ENCODE measurements around the gene RRP12.
A peak's percentile ranks its signal among the peaks of the same experiment; 100 is the strongest.

The RRP12 gene, protein sequence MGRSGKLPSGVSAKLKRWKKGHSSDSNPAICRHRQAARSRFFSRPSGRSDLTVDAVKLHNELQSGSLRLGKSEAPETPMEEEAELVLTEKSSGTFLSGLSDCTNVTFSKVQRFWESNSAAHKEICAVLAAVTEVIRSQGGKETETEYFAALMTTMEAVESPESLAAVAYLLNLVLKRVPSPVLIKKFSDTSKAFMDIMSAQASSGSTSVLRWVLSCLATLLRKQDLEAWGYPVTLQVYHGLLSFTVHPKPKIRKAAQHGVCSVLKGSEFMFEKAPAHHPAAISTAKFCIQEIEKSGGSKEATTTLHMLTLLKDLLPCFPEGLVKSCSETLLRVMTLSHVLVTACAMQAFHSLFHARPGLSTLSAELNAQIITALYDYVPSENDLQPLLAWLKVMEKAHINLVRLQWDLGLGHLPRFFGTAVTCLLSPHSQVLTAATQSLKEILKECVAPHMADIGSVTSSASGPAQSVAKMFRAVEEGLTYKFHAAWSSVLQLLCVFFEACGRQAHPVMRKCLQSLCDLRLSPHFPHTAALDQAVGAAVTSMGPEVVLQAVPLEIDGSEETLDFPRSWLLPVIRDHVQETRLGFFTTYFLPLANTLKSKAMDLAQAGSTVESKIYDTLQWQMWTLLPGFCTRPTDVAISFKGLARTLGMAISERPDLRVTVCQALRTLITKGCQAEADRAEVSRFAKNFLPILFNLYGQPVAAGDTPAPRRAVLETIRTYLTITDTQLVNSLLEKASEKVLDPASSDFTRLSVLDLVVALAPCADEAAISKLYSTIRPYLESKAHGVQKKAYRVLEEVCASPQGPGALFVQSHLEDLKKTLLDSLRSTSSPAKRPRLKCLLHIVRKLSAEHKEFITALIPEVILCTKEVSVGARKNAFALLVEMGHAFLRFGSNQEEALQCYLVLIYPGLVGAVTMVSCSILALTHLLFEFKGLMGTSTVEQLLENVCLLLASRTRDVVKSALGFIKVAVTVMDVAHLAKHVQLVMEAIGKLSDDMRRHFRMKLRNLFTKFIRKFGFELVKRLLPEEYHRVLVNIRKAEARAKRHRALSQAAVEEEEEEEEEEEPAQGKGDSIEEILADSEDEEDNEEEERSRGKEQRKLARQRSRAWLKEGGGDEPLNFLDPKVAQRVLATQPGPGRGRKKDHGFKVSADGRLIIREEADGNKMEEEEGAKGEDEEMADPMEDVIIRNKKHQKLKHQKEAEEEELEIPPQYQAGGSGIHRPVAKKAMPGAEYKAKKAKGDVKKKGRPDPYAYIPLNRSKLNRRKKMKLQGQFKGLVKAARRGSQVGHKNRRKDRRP (N-terminal part only)

DNA sequence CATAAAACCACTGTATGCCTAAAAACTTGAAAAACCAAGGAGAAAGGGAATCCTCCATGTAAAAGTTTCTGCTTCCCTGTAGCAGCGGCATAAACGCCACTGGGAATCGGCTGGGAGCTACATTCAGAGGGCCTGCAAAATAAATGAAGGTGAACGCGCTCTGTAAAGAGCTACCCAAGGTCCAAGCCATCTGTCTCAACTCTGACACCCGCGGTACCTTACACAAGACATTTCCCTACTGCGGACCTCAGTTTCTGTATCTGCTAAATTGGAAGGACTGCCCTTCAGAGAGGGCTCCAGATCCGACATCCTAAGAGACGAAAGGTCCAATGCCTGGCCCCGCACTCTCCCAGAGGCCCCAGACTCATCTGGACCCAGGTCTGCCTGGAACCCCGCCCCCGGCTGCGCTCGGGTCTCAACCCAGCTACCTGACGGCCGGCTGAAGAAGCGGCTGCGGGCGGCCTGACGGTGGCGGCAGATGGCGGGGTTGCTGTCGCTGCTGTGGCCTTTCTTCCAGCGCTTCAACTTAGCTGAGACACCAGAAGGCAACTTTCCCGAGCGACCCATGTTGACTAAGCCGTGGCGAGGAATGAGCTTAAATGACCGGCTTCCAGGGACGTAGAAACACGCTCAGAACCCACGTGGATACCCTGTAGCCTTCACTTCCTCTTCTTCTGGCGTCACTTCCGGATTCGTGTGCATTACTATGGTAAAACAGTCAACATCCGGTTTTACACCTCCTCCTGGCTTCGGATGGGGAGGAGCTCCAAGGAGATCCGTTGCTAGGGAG, at the start of gene RRP12:
RRP12 (minus strand) TSS at position 676 of the 790 bp plus-strand sequence; CDS start at position 567, 109 bp downstream.
- DNase-seq (ENCODE audit: low spot score in 2 of 2) (peak; percentile 56 to 87), ATAC-seq (replicated peaks; ENCODE audit: extremely low read depth, poor library complexity, severe bottlenecking) (peak; percentile 98)
- Mint-ChIP-seq H3K27me3 (no peaks in the 10 kb centered on the region), H3K36me3 (ENCODE audit: insufficient read depth) (peaks cover 20% of the 10 kb centered on the region), H3K4me3 (peak within 1 kb of the TSS; percentile 94), H3K27ac (ENCODE audit: low read depth) (peak within 1 kb of the TSS; percentile 89), H3K4me1 (peaks cover 8% of the 10 kb centered on the region), H3K9me3 (no peaks in the 10 kb centered on the region)

DNA sequence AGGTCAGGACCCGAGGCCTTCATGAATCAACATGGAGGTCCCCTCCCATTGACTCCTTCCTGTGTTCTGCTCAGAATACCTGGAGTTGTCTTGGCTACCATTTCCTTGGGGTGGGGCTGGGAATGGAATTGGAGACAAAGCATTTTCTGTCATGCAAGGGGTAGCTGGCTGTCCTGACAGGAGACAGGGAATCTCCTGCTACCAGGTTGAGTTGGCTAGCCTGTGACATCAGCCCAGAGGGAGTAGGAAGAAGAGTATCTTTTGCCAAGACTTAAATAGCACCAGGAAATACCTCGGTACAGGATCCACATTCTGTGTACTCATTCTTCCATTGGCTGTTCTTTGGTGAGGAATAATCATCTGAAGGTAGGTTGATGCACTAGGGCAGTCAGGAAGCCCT, 49.7 kb upstream of the RRP12 start:
- Mint-ChIP-seq H3K9me3 (no peaks in the 10 kb centered on the region), H3K27ac (ENCODE audit: low read depth) (no peak overlapping the region), H3K36me3 (ENCODE audit: insufficient read depth) (peaks cover 8% of the 10 kb centered on the region), H3K4me3 (no peak overlapping the region), H3K27me3 (no peaks in the 10 kb centered on the region), H3K4me1 (peaks cover 46% of the 10 kb centered on the region)
- DNase-seq (ENCODE audit: low spot score in 2 of 2): no peak
- ATAC-seq (replicated peaks; ENCODE audit: extremely low read depth, poor library complexity, severe bottlenecking): no peak

DNA sequence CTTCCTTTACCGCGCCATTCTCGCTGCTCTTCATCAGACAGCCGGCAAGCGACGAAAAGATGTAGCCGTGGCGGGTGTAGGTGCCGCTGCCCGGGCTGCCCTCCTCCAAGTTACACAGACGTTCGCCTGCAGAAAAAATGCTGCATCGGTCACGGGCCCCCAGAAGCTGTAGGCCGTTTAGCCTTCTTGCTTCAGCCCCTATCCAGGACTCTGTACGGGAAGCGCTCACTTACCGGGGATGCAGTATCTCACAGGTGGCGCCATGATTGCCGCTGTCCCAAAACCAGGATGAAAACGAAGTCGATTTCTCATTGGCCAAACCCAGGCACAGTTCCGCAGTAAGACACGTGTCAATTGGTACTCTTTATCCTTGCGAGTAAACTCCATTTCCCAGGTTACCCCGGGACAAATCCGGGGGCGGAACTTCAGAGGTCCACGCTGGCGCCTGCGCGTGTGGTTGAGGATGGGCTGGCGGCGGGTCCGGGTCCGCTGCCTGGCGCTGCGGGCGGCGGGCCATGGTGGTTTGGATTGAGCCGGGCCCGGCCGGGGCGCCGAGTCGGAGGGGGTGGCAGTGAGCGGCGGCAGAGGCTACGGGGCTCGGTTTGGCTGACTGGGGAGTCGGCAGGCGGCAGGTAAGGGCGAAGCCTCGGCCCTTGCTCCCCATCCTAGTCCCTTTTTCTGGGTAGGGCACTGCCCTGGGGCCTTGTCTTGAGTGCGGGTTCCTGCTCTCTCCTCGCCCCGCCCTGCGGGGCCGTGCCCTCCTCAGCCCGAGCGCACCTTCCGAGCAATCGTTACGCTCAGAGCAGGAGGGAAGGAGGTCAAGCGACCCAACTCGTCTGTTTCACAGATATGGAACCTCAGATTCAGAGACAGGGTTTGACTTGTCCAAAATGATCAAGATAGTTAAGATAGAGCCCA, 44.8 kb upstream of the RRP12 start, which contains the start of the genes EXOSC1 and ZDHHC16:
EXOSC1 (minus strand) TSS at position 285 of the 918 bp plus-strand sequence; CDS start at position 264, 21 bp downstream.
ZDHHC16 (plus strand) TSS at position 454 of the 918 bp plus-strand sequence. CDS start 5,501 bp downstream, outside the sequence.
- Mint-ChIP-seq H3K27ac (ENCODE audit: low read depth) (peak within 1 kb of the TSS; percentile 93), H3K9me3 (no peaks in the 10 kb centered on the region), H3K27me3 (no peaks in the 10 kb centered on the region), H3K4me3 (peak within 1 kb of the TSS; percentile 98), H3K36me3 (ENCODE audit: insufficient read depth) (peaks cover 21% of the 10 kb centered on the region), H3K4me1 (peaks cover 52% of the 10 kb centered on the region)
- peak; percentile 98 for ATAC-seq (replicated peaks; ENCODE audit: extremely low read depth, poor library complexity, severe bottlenecking)
- peak; percentile 71 to 81 for DNase-seq (ENCODE audit: low spot score in 2 of 2)

DNA sequence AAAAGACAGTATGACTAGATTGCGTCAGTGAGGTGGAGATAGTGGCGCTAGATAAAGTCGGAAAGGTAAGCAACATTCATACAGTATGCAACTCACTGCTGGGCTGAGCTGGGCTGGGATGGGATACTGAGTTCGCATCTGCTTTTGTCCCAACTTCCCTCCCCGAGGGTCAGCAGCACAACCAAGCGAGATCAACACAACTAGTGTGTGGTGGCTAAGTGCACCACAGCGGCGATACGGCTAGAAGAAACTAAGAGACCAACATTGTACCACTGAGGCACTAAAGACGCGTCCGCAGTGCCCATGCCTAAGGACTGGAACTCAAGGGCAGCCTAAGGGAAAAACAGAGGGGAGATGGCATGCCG, 44.2 kb upstream of the RRP12 start:
- DNase-seq (ENCODE audit: low spot score in 2 of 2): no peak
- peaks cover 27% of the 10 kb centered on the region for H3K36me3 Mint-ChIP-seq (ENCODE audit: insufficient read depth)
- H3K4me1 Mint-ChIP-seq: peaks cover 46% of the 10 kb centered on the region

DNA sequence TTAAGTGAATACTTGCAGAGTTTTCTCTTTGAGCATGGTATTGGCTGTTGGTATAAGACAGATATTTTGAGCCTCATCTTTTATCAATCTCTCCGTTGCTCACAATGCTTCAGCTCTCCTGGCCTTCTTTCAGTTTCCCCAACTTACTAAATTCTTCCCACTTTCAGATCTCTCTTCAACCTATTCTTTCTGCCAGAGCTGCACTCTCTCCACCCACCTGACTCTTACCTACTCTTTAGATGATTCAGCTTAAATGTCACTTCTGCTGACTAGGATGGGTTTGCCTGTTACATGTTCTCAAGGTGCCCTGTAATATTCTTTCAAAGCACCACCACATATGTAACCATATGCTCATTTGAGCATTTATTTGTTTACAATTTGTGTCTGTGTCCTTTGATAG, 43.1 kb upstream of the RRP12 start:
- ATAC-seq (replicated peaks; ENCODE audit: extremely low read depth, poor library complexity, severe bottlenecking): no peak
- peak overlapping the region; percentile 93 for H3K27ac Mint-ChIP-seq (ENCODE audit: low read depth)

More for the DNA sequence above, 44.2 kb upstream of the RRP12 start:
- H3K27me3 Mint-ChIP-seq: no peaks in the 10 kb centered on the region
- peak overlapping the region; percentile 93 for H3K27ac Mint-ChIP-seq (ENCODE audit: low read depth)
- H3K9me3 Mint-ChIP-seq: no peaks in the 10 kb centered on the region
- peak; percentile 1 for ATAC-seq (replicated peaks; ENCODE audit: extremely low read depth, poor library complexity, severe bottlenecking)
- peak overlapping the region; percentile 98 for H3K4me3 Mint-ChIP-seq

DNA sequence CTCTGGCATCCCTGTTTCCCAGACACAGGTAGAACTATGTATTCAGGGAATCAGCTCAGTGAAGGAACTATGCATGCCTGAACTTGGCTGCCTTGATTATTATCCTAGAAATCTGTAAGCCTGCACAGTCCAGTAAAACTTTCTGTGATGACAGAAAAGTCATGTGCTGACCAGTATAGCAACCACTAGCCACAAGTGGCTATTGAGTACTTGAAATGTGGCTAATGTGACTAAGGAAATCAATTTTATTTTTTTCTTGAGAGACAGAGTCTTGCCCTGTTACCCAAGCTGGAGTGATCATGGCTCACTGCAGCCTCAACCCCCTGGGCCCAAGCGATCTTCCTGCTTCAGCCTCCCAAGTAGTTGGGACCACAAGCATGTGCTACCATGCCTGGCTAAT, 41.1 kb upstream of the RRP12 start:
- Mint-ChIP-seq H3K27ac (ENCODE audit: low read depth) (no peak overlapping the region), H3K4me1 (peaks cover 28% of the 10 kb centered on the region), H3K36me3 (ENCODE audit: insufficient read depth) (peaks cover 46% of the 10 kb centered on the region), H3K27me3 (no peaks in the 10 kb centered on the region), H3K9me3 (no peaks in the 10 kb centered on the region), H3K4me3 (no peak overlapping the region)
- DNase-seq (ENCODE audit: low spot score in 2 of 2) (no peak), ATAC-seq (replicated peaks; ENCODE audit: extremely low read depth, poor library complexity, severe bottlenecking) (no peak)

More for the DNA sequence above, 43.1 kb upstream of the RRP12 start:
- Mint-ChIP-seq H3K27me3 (no peaks in the 10 kb centered on the region), H3K4me1 (peaks cover 42% of the 10 kb centered on the region), H3K9me3 (no peaks in the 10 kb centered on the region), H3K36me3 (ENCODE audit: insufficient read depth) (peaks cover 34% of the 10 kb centered on the region), H3K4me3 (no peak overlapping the region)
- no peak for DNase-seq (ENCODE audit: low spot score in 2 of 2)

DNA sequence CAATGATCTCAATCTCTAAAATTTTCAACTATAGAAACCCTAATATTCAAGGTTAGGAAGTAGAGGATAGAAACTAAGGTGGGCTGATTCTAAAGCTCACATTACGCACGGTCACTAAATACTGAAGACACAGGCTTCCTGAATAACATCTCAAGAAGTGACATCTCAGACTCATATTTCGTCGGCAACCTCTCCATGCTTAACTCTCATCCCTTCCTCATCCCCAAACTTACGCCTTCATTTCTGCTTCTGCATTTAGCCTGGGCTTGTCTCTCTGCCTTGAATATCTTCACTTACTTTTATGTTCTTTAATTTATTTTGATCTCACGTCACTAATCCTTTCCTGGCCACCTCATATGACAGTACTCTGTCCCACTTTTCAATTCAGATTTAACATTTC, 34.1 kb upstream of the RRP12 start:
- Mint-ChIP-seq H3K4me3 (no peak overlapping the region), H3K4me1 (no peaks in the 10 kb centered on the region), H3K27ac (ENCODE audit: low read depth) (peak overlapping the region; percentile 27), H3K9me3 (no peaks in the 10 kb centered on the region), H3K27me3 (no peaks in the 10 kb centered on the region), H3K36me3 (ENCODE audit: insufficient read depth) (peaks cover 63% of the 10 kb centered on the region)
- no peak for ATAC-seq (replicated peaks; ENCODE audit: extremely low read depth, poor library complexity, severe bottlenecking)
- no peak for DNase-seq (ENCODE audit: low spot score in 2 of 2)

DNA sequence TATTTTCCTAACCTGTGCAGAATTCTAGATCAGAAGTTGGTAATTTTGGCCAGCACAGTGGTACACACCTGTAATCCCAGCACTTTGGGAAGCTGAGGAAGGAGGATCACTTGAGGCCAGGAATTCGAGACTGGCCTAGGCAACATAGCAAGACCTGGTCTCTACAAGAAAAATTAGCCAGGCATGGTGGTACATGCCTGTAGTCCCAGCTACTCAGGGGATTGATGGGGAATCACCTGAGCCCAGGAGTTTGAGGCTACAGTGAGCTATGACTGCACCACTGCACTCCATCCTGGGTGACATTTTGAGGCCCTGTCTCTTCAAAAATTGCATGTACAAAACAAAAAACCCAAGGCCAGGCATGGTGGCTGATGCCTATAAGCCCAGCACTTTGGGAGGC, 33.4 kb upstream of the RRP12 start:
- Mint-ChIP-seq H3K9me3 (no peaks in the 10 kb centered on the region), H3K27me3 (no peaks in the 10 kb centered on the region), H3K36me3 (ENCODE audit: insufficient read depth) (peaks cover 65% of the 10 kb centered on the region), H3K27ac (ENCODE audit: low read depth) (no peak overlapping the region), H3K4me1 (no peaks in the 10 kb centered on the region), H3K4me3 (no peak overlapping the region)
- no peak for ATAC-seq (replicated peaks; ENCODE audit: extremely low read depth, poor library complexity, severe bottlenecking)
- no peak for DNase-seq (ENCODE audit: low spot score in 2 of 2)

DNA sequence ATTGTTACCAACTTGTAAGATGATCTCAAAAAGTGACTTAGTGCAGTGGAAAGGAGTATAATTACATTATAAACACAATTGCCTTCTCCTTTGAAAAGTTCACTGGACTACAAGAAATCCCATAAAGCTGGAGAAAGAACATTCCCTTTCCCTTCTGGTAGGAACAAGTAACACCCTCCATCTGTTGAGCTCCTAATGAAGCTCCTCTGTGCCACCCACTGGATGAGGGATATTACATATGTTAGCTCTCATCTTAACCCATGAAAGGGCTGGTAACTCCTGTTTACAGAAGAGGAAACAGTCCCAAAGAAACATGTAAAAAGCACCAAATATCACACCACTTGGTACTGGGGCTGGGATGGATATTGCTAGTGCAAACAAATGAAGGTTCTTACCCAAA, 32.9 kb upstream of the RRP12 start:
- no peak overlapping the region for H3K27ac Mint-ChIP-seq (ENCODE audit: low read depth)

DNA sequence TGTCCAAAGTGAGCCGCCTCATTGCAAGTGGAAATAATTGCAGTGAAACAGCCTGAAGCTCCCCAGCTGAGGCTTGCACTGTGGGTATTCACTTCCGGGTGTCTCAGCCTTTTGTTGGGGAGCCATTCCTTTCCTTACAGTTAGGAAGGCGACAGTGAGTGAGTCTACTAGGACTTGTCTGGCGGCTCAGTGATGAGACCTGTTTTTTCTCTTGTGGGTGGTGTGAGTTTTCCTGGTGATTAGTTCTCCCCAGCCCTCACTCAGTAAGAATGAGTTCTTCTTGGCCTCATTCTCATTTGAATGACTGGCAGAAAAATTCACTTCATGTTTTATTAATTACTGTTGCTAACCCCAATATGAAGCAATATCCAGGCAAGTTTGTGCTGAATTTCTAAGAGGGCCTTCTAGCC, 27.4 kb upstream of the RRP12 start:
- Mint-ChIP-seq H3K4me1 (peaks cover 30% of the 10 kb centered on the region), H3K4me3 (peak overlapping the region; percentile 88), H3K27ac (ENCODE audit: low read depth) (peak overlapping the region; percentile 55), H3K27me3 (no peaks in the 10 kb centered on the region), H3K9me3 (no peaks in the 10 kb centered on the region), H3K36me3 (ENCODE audit: insufficient read depth) (peaks cover 42% of the 10 kb centered on the region)
- ATAC-seq (replicated peaks; ENCODE audit: extremely low read depth, poor library complexity, severe bottlenecking) (no peak), DNase-seq (ENCODE audit: low spot score in 2 of 2) (no peak)

More for the DNA sequence above, 32.9 kb upstream of the RRP12 start:
- Mint-ChIP-seq H3K4me1 (no peaks in the 10 kb centered on the region), H3K4me3 (no peak overlapping the region), H3K36me3 (ENCODE audit: insufficient read depth) (peaks cover 61% of the 10 kb centered on the region), H3K27me3 (no peaks in the 10 kb centered on the region), H3K9me3 (no peaks in the 10 kb centered on the region)
- no peak for ATAC-seq (replicated peaks; ENCODE audit: extremely low read depth, poor library complexity, severe bottlenecking)
- no peak for DNase-seq (ENCODE audit: low spot score in 2 of 2)

Data from central memory CD8-positive, alpha-beta T cell (primary cell).